HG03457 (cell line): ENCODE measurements around the gene NF1.
"Not testable (repeated sequence)": the region's sequence is repeated elsewhere in the genome, so short reads cannot be mapped to it uniquely, and the experiment has no call there.

Experiments used
- ATAC-seq: cut with Tn5 transposase; IDR thresholded peaks from one replicate; pipeline ENCODE4 v1.9.1; 2021; ENCODE audit warnings: moderate number of reproducible peaks; ENCODE audit not compliant: unreplicated experiment

The NF1 gene

DNA sequence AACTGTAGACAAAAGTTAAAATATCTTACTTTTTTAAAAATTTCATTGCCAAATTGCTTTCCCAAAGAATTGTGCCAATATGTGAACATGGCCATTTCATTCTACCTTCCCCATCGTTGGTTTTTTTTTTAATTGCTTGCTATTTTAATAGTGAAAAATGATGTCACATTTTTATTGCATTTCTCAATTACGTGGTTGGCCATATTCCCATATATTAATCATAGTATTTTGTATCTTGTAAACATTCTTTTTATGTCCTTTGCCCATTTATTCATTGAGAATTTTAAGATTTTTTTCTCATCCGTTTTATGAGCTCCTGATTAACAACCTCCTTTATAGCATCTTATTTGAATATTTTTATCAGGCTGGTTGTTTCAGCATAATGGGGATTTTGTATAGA is 195.0 kb downstream of the NF1 start:
- no peak for ATAC-seq

DNA sequence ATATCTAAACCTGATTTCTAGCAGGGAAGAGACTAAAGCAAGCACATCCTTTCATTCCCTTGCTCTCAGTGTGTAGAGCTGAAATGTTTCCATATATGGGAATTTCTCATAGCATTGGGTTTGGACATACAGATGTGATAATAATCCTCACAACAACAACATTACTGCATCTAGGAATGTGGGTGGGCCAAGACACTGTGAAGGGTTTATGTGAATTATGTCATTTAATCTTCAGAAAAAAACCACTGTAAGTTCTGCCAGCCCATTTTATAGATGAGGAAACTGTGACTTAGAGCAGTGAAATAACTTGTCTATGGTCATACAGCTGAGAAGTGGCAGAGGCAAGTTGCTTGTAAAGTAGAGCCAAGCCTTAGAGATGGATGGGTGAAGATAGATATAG is 197.0 kb downstream of the NF1 start:
- ATAC-seq: no peak

- ATAC-seq: no peak
Observed at GRCh38 chr17:31293581-31293980, 198.8 kb downstream of the NF1 start.

- no peak for ATAC-seq
Observed at GRCh38 chr17:31294231-31294630, 199.5 kb downstream of the NF1 start.

DNA sequence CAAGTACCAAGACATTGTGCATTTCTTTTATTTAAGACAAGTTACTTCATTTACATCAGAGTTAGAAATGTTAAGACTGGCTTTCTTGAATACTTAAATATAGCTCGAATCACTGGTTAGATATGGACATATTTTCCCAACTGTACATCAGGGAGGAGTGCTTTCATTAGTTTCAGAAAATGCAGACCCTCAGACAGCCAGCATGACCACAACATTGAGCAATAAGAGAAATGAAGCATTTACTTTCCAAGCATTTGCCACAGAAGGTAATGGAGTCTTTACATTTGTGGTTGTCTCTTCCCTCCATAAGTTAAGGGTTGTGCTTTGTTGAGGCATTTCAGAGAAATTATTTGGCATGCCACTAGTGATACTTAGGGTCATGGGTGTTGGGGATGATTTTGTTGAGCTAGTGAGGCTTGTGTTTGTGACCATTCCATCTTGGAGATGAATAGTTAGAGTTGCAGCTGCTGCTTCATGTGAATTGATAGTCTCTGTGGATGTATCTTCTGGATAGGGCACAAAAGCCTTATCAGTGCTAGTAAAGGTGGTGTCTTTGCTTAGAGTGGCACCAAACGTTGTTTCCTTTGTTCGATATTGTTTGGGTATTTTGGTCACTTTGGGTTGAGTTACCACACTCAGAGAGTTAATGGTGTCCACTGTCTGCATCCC is 200.2 kb downstream of the NF1 start:
- ATAC-seq: no peak

GRCh38 chr17:31295489-31295871 is 200.7 kb downstream of the NF1 start:
- no peak for ATAC-seq

DNA sequence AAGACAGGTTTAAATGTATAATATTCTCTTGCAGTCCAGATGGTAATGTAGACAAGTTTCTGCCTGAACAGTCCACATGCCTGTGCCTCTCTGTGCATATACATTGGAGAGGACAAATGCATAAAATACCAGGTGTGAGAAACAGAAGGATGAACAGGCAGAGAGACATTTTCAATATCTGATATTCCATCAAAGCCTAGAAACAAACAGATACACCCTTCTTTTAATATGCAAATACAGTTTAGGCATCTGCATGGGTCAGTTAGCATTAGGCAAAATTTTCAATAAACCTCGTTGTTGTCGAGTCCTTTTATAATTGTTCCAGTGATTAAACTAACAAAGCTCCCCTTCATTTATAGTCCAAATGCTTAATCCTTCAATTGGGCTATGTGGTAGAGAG is 201.4 kb downstream of the NF1 start:
- ATAC-seq: no peak

DNA sequence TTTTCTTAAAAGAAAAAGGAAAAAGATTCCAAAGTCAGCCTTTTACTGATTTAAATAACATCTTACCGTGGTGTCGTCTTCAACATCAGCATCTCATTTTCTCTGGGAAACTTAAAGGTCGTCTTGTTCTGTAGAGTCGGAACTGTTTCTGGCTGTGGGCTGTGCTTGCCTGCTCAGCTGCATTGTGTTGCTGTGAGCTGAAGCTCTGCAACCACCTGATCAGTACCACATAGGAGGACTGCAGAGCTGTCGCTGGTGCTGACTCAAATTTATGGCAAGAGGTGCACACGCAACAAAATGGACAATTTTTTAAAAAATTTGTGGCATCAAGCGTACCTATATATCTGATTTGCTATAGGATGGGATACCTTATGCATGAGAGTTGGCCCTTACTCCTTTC is 202.3 kb downstream of the NF1 start, which contains the start of gene OMG:
OMG (minus strand) TSS at position 150 of the 400 bp plus-strand sequence. CDS start 908 bp downstream, outside the sequence.
- ATAC-seq: no peak

- ATAC-seq: no peak
Observed at GRCh38 chr17:31299624-31300023, 204.8 kb downstream of the NF1 start.

DNA sequence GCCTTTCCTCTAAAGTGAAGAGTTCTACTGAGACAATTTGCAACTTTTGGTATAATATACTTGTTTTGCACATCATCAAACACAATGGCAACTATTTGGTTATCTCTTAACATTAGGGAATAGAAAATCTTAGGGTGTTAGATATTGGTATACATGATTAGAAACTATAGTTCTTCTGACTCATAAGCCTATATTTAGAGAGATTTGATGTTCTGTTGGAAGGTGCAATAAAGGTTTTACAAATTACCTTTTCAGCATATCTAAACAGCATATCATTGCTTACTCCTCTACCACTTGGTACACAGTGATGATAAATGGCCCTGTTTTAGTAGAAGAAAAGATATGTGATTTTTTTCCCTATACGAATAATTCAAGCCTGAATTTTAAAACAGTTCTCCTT is 212.9 kb downstream of the NF1 start:
- ATAC-seq: no peak

- ATAC-seq: no peak
Observed at GRCh38 chr17:31308372-31309334, 213.9 kb downstream of the NF1 start.

DNA sequence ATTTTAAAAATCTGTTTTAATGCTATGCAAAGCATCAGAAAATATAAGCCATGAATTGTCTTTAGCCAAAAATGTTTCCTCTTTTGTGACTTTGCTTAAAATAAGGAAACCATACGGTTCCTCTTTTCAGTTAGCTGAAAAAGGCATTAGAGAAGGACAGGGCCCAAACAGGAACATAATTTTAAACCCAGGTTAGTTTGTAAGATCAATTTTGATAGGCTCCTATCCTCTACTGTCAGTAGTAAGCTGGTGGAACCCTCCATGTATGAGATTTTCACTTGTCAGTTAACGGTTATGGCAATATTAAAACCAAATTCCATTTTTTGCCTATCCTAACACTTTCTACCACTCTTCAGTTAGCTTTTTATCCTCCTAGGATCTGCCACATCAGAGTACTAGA is 214.8 kb downstream of the NF1 start:
- no peak for ATAC-seq

DNA sequence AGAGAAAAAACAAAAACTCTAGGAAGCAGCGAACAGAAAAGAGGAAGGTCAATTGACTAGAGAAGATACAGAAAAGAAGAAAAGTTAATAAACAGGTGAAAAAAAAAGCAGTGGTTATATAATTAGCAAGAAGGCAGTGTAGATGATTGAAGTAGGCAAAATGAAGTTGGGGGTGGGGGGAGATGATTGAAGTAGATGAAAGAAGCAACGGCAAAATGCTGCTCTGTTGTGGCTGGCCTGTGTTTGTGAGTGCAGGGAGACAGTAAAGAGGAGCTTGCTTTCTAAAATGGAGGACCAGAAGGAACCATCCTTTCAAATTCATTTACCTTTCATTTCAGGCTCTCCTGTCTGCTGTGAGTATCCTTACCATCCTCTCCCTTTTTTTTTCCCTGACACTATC is 215.5 kb downstream of the NF1 start:
- no peak for ATAC-seq

DNA sequence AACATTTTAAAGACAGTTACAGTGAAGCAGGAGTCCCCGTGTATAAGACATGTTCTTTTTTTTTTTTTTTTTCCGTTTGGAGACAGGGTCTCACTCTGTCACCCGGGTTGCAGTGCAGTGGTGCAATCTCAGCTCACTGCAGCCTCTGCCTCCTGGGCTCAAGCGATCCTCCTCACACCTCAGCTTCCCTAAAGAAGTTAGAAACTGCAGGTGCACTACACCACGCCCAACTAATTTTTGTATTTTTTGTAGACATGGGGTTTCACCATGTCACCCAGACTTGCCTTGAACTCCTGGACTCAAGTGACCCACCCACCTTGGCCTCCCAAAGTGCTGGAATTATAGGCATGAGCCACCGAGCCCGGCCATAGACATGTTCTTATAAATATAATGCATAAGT is 216.1 kb downstream of the NF1 start:
- no peak for ATAC-seq

DNA sequence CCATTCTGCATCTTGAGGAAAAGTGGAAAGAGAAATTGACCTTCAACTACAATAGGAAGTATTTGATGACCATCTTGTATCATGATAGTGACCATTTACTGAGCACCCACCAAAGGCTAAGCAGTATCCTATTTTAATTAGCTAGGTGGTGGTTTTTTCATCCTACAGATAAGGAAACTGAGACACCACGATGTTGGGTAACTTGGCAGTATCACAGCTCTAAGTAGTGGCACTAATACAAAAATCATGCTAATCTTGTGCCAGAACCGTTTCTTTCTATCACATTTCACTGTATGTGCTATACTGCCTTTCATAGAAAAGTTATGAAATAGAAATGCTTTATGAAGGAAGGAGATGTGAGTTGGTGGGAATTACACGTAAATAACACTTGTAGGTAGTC is 216.7 kb downstream of the NF1 start:
- no peak for ATAC-seq

GRCh38 chr17:31312223-31312622 is 217.4 kb downstream of the NF1 start:
- ATAC-seq: not testable (repeated sequence)

DNA sequence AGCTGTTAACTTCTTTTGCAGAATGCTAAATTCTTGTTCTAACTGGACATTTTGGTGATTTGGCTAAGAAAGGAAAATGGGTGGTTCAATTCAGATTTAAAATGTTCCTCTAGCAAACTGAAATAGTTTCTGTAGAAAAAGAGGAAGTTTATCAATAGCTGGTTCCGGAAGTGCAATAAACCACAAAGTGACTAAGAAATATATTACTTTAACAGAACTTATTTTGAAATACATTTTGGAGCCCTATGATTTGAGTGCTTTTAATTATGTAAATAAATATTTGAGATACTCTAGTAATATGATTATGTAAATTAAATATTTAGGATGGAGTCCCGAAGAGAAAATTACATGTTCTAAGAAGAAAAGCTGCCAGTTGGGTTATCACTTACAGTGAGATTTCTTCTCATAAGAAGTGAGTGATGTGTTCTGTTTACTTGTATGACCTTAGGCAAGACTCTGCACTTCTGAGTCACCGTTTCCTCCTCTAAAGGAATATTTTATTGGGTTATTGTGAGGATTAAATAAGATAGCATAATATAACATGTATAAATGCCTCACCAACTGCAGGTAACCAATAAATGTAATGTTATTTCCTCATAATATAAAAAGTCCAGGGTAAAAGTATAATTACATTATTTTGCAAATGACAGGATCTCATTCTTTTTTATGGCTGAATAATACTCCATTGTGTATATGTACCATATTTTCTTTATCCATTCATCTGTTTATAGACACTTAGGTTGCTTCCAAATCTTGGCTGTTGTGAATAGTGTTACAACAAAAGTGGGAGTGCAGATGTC is 219.4 kb downstream of the NF1 start, which contains the start of gene EVI2B:
EVI2B (minus strand) TSS at position 73 of the 800 bp plus-strand sequence. CDS start 8,445 bp downstream, outside the sequence.
- ATAC-seq: no peak

DNA sequence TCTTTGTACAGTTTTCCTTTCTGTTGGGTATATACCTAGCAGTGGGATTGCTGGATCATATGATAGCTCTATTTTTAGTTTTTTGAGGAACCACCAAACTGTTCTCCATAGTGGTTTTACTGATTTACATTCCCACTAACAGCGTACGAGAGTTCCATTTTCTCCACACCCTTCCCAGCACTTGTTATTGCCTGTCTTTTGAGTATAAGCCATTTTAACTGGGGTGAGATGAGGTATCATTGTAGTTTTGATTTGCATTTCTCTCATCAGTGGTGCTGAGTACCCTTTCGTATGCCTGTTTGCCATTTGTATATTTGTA is 220.0 kb downstream of the NF1 start:
- no peak for ATAC-seq

DNA sequence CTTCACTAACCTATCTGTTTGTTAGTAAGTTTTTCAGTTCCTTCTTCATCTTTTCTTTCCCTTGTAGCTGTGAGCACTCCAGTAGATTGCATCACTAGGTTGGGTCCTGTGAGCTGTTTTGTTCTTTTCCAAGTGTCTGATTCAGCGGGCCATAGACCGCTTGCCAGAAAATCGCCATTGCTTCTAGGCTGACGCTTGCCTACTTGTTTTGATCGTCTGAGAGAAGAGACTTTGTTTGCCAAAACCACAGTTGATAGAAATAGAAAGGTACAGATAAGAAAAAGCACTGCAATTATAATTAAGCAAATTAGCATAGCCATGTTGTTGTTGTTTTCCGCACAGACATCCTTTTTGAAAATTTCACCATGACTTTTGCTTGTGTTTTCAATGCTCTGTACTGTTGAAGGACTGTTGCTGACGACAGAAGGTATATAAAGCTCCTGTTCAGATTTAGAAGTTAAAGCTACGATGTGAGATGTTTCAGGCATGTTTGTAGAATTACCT is 223.6 kb downstream of the NF1 start:
- ATAC-seq: no peak

GRCh38 chr17:31318851-31319661 is 224.3 kb downstream of the NF1 start:
- ATAC-seq: no peak
